ENCODE data around the gene ZP1.
A peak's percentile ranks its signal among the peaks of the same experiment; 100 is the strongest.

The ZP1 gene

DNA sequence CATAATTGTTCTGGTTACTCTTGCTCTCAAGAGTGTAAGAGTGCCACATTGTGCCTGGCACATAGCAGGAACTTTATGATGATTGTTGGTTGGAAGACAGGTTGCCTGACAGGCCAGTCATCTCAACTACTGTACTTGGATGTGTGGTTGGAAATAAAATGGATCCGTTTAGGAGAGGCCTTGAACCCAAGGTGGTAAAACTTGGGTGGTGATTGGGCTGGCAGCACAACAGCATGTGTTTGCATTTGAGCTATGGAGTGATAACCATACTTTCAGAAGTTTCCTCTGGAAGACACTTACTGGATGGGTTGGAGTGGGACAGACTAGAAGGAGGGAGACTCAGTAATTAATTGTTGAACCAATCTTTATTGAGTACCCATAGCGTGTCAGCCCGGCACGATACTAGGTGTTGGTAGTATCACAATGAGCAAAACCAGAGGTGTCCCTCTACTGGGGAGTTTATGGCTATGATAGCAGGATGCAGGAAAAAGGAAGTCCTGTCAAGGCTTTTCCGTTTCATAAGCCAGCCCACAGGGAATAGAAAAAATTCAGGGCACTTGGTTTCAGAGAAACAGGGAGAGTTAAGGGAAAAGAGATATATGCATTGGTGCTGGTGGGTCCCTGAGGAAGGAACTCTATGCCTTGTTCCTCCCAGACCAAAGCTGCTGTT, 43.5 kb downstream of the ZP1 start:
- Histone ChIP-seq H3K4me1 (ENCODE audit: control insufficient read depth, insufficient read depth, low read length) (peaks cover 12% of the 10 kb centered on the region), H3K27me3 (ENCODE audit: control insufficient read depth, insufficient read depth, low read length) (peaks cover 28% of the 10 kb centered on the region), H3K4me2 (ENCODE audit: low read length) (no peak overlapping the region), H3K9me3 (replicated peaks; ENCODE audit: low read length) (no peaks in the 10 kb centered on the region), H3K4me3 (ENCODE audit: low read length) (no peak overlapping the region), H3K9ac (ENCODE audit: low read depth, low read length) (no peak overlapping the region), H3K36me3 (ENCODE audit: insufficient read depth, low read length) (no peaks in the 10 kb centered on the region)

- Histone ChIP-seq H3K36me3 (ENCODE audit: insufficient read depth, low read length) (no peaks in the 10 kb centered on the region), H3K9ac (ENCODE audit: low read depth, low read length) (no peak overlapping the region), H3K9me3 (replicated peaks; ENCODE audit: low read length) (no peaks in the 10 kb centered on the region), H3K4me3 (ENCODE audit: low read length) (no peak overlapping the region), H3K27me3 (ENCODE audit: control insufficient read depth, insufficient read depth, low read length) (peaks cover 28% of the 10 kb centered on the region), H3K4me2 (ENCODE audit: low read length) (no peak overlapping the region), H3K4me1 (ENCODE audit: control insufficient read depth, insufficient read depth, low read length) (peaks cover 10% of the 10 kb centered on the region)
Observed at GRCh38 chr11:60912223-60912850, 45.0 kb downstream of the ZP1 start.

DNA sequence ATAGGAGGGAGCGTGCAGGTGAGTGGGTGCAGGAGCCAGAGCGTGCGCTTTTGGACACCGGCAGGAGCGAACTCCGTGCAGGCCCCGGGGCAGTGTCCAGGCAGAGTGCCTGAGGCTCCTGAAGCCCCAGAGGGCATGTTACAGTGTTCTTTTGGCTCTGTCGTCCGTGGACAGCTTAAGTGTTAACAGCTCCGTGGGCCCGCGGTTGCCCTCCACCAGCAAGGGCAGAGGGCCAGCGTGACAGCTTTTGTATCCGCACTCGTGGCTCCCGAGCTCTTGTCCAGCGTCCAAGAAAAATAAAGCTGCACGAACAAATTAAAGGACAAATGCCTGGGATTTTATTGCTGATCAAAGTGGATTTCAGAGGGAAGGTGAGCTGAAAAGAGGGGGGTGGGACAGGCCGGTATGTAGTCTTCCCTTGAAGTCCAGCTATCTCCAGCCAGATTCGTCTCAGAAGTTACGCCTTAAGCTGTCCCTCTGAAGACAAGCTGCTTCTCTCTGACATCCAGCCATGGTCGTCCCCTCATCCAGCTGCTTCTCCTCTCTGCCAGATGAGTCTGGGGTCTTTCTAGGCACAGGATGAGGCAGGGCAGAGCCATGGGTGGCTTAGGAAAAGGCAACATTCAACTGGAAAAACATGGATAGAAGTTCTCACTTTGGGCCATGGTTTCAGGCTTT, 45.6 kb downstream of the ZP1 start:
- Histone ChIP-seq H3K36me3 (ENCODE audit: insufficient read depth, low read length) (no peaks in the 10 kb centered on the region), H3K4me2 (ENCODE audit: low read length) (peak overlapping the region; percentile 77), H3K27me3 (ENCODE audit: control insufficient read depth, insufficient read depth, low read length) (peaks cover 28% of the 10 kb centered on the region), H3K4me1 (ENCODE audit: control insufficient read depth, insufficient read depth, low read length) (peaks cover 10% of the 10 kb centered on the region), H3K4me3 (ENCODE audit: low read length) (peak overlapping the region; percentile 68), H3K9me3 (replicated peaks; ENCODE audit: low read length) (no peaks in the 10 kb centered on the region), H3K9ac (ENCODE audit: low read depth, low read length) (peak overlapping the region; percentile 82)

DNA sequence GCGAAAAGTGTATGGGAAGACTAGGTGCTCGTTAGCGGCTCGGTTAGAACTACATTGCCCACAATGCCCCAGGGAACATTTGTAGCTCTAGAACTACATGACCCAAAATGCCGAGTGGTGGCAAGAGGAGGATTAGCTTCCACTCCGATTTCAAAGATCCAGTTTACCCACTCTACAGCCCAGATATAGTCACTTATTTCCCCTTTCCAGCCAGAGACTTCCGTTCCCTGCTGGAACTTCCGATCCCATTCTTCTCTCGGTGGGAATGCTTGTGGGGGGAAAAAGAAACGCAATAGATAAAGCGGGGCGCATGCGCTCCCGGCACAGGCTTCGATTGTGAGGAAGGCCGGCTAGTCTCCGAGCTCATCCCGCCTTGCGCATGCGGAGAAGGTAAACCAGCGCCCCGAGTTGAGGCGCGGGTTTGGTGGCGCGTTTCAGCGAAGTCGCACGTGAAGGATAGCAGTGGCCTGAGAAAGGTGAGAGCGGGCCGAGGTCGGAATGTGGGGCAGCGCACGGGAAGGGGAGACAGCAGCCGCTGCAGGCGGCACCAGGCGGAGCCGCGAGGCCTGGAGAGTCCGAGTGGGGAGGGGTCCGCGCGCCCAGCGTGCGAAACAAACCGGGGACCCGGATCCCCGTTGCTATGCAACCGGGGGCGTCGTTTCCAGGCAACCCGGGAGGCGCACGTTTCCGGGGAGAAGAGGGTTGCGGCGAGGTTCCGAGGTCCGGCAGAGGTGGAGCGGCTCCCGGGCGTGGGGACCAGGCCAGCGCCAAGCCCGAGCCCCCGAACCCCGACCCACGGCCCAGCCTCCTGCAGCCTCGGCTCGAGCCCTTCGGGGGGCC, 46.7 kb downstream of the ZP1 start, which contains the start of gene TMEM109:
TMEM109 (plus strand) TSS at position 366 of the 840 bp plus-strand sequence. CDS start 5,536 bp downstream, outside the sequence.
- H3K4me1 ChIP-seq (ENCODE audit: control insufficient read depth, insufficient read depth, low read length) = peaks cover 17% of the 10 kb centered on the region
- H3K36me3 ChIP-seq (ENCODE audit: insufficient read depth, low read length) = no peaks in the 10 kb centered on the region
- H3K4me2 ChIP-seq (ENCODE audit: low read length) = peak within 1 kb of the TSS; percentile 77
- H3K9ac ChIP-seq (ENCODE audit: low read depth, low read length) = peak within 1 kb of the TSS; percentile 82
- H3K27me3 ChIP-seq (ENCODE audit: control insufficient read depth, insufficient read depth, low read length) = peaks cover 21% of the 10 kb centered on the region
- no peaks in the 10 kb centered on the region for H3K9me3 ChIP-seq (replicated peaks; ENCODE audit: low read length)
- peak within 1 kb of the TSS; percentile 68 for H3K4me3 ChIP-seq (ENCODE audit: low read length)

- Histone ChIP-seq H3K4me1 (ENCODE audit: control insufficient read depth, insufficient read depth, low read length) (peaks cover 20% of the 10 kb centered on the region), H3K9ac (ENCODE audit: low read depth, low read length) (peak overlapping the region; percentile 82), H3K4me2 (ENCODE audit: low read length) (peak overlapping the region; percentile 77), H3K9me3 (replicated peaks; ENCODE audit: low read length) (no peaks in the 10 kb centered on the region), H3K4me3 (ENCODE audit: low read length) (peak overlapping the region; percentile 68), H3K36me3 (ENCODE audit: insufficient read depth, low read length) (no peaks in the 10 kb centered on the region), H3K27me3 (ENCODE audit: control insufficient read depth, insufficient read depth, low read length) (peaks cover 17% of the 10 kb centered on the region)
Observed at GRCh38 chr11:60914633-60915247, 47.4 kb downstream of the ZP1 start.

GRCh38 chr11:60915248-60915914, 48.0 kb downstream of the ZP1 start:
- peak overlapping the region; percentile 77 for H3K4me2 ChIP-seq (ENCODE audit: low read length)
- H3K9me3 ChIP-seq (replicated peaks; ENCODE audit: low read length) = no peaks in the 10 kb centered on the region
- peak overlapping the region; percentile 82 for H3K9ac ChIP-seq (ENCODE audit: low read depth, low read length)
- peaks cover 1% of the 10 kb centered on the region for H3K36me3 ChIP-seq (ENCODE audit: insufficient read depth, low read length)
- peaks cover 20% of the 10 kb centered on the region for H3K4me1 ChIP-seq (ENCODE audit: control insufficient read depth, insufficient read depth, low read length)
- peak overlapping the region; percentile 68 for H3K4me3 ChIP-seq (ENCODE audit: low read length)
- H3K27me3 ChIP-seq (ENCODE audit: control insufficient read depth, insufficient read depth, low read length) = peaks cover 11% of the 10 kb centered on the region

- H3K4me1 ChIP-seq (ENCODE audit: control insufficient read depth, insufficient read depth, low read length) = peaks cover 20% of the 10 kb centered on the region
- H3K9ac ChIP-seq (ENCODE audit: low read depth, low read length) = no peak overlapping the region
Observed at GRCh38 chr11:60916669-60917206, 49.4 kb downstream of the ZP1 start.

DNA sequence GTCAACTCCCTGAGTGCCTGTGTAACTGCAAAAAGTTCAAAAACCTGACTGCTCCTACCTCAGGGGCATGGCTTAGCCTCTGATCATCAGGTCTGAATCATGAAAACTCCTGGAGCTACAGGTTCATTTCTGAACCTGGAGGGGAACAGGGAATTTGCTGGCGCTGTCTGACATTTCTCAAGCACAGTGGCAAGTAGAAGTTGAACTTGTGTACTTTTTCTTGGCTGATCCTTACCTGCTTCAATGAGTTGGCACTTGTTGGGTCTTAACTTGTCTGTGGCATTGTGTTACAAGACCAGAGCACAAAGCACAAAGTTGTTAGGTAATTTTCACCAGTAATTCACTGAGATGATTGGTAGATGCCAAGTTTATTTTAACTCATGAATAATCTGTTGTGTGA, 49.9 kb downstream of the ZP1 start:
- H3K4me1 ChIP-seq (ENCODE audit: control insufficient read depth, insufficient read depth, low read length) = peaks cover 20% of the 10 kb centered on the region
- no peaks in the 10 kb centered on the region for H3K27me3 ChIP-seq (ENCODE audit: control insufficient read depth, insufficient read depth, low read length)
- no peak overlapping the region for H3K9ac ChIP-seq (ENCODE audit: low read depth, low read length)
- no peak overlapping the region for H3K4me2 ChIP-seq (ENCODE audit: low read length)
- no peak overlapping the region for H3K4me3 ChIP-seq (ENCODE audit: low read length)
- no peaks in the 10 kb centered on the region for H3K9me3 ChIP-seq (replicated peaks; ENCODE audit: low read length)
- H3K36me3 ChIP-seq (ENCODE audit: insufficient read depth, low read length) = peaks cover 19% of the 10 kb centered on the region

More at GRCh38 chr11:60916669-60917206, 49.4 kb downstream of the ZP1 start:
- Histone ChIP-seq H3K36me3 (ENCODE audit: insufficient read depth, low read length) (peaks cover 14% of the 10 kb centered on the region), H3K27me3 (ENCODE audit: control insufficient read depth, insufficient read depth, low read length) (peaks cover 3% of the 10 kb centered on the region), H3K4me3 (ENCODE audit: low read length) (no peak overlapping the region), H3K4me2 (ENCODE audit: low read length) (no peak overlapping the region), H3K9me3 (replicated peaks; ENCODE audit: low read length) (no peaks in the 10 kb centered on the region)

GRCh38 chr11:60918251-60918938, 51.1 kb downstream of the ZP1 start:
- Histone ChIP-seq H3K4me1 (ENCODE audit: control insufficient read depth, insufficient read depth, low read length) (peaks cover 17% of the 10 kb centered on the region), H3K4me3 (ENCODE audit: low read length) (no peak overlapping the region), H3K4me2 (ENCODE audit: low read length) (no peak overlapping the region), H3K27me3 (ENCODE audit: control insufficient read depth, insufficient read depth, low read length) (no peaks in the 10 kb centered on the region), H3K36me3 (ENCODE audit: insufficient read depth, low read length) (peaks cover 25% of the 10 kb centered on the region), H3K9ac (ENCODE audit: low read depth, low read length) (no peak overlapping the region), H3K9me3 (replicated peaks; ENCODE audit: low read length) (no peaks in the 10 kb centered on the region)

- Histone ChIP-seq H3K36me3 (ENCODE audit: insufficient read depth, low read length) (peaks cover 25% of the 10 kb centered on the region), H3K4me2 (ENCODE audit: low read length) (no peak overlapping the region), H3K9me3 (replicated peaks; ENCODE audit: low read length) (no peaks in the 10 kb centered on the region), H3K9ac (ENCODE audit: low read depth, low read length) (no peak overlapping the region), H3K4me1 (ENCODE audit: control insufficient read depth, insufficient read depth, low read length) (peaks cover 16% of the 10 kb centered on the region), H3K27me3 (ENCODE audit: control insufficient read depth, insufficient read depth, low read length) (no peaks in the 10 kb centered on the region), H3K4me3 (ENCODE audit: low read length) (no peak overlapping the region)
Observed at GRCh38 chr11:60918939-60919265, 51.6 kb downstream of the ZP1 start.

Measured in skeletal muscle satellite cell (primary cell).